Left ventricle myocardium superior (tissue), 1 donor: ENCODE results near the gene MYLK3. TPM values are rescaled to one million over a fixed set of nuclear protein-coding genes. Genes with fewer than 3 reads are reported as not detected.

ENCODE experiments used
- ATAC-seq: fragments of 200-7000 bp; cut with Tn5 transposase; one replicate; pipeline ENCODE4 v1.9.1; 2020; ENCODE audit warnings: mild to moderate bottlenecking, moderate library complexity
- DNase-seq: peaks from one replicate; pipeline ENCODE4 v3.0.0-alpha.2; 2020
- intact Hi-C: fragments of 100-400 bp; cut with micrococcal nuclease; formaldehyde crosslinking; loops from one replicate; pipeline ENCODE4 v1.11.0; 2022
- total RNA-seq: library from RNA; stranded (reverse); fragmentation: NEBNext Ultra II Directional; extraction: Animal tissue kit (Norgen Biotek cat#: 25700); gene quantifications from one replicate; pipeline ENCODE4 v1.2.1, GENCODE V29; 2021
- donor health status: DM: no; HTN: yes; CAD: no; lungs with severe emphysema.

Gene MYLK3
- total RNA-seq, 1 donor from 2014 or later = 274 TPM

DNA sequence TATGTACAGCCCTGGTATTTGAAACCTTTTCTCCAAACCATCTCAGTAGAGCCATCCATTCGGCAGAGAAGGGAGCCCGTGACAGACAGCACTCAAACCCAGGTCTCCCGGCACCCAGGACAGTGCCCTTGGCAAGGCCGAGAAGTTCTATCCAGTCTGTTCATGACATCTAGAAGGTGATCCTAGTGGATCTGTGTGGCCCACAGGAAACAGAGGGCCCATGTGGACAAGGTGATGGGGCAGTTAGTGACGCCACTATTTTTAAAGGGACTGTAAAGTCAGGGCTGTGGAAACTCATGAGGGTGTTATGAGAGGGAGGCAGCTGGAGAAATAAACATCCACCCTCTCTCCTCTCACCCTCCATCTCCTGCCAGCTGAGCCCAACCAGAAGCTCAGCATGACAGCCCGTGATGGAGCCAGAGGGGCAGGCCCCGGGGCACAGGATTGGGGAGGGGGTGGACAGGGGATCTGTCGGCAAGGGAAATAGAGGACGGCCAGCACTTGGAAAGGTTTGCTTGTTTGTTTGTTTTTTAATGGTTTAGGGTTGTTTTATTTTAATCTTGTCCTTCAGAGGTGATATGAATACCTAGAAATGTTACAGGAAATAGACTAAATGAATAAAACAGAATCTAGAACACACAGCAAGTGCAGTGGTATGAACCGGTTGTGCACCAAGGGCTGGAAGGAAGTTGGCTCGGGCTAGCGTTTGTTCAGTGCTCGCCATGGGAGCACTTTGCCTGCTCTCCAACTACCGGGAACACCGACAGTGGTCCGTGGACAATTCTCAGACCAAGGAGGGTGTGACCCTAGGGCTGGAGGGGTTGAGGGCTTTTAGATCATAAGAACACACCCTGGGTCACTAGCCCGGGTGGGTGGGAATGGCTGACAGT, 17.1 kb downstream of the MYLK3 start:
- peak; percentile 61 for ATAC-seq
- intact Hi-C loops = no loop called here
- DNase-seq = no peak

DNA sequence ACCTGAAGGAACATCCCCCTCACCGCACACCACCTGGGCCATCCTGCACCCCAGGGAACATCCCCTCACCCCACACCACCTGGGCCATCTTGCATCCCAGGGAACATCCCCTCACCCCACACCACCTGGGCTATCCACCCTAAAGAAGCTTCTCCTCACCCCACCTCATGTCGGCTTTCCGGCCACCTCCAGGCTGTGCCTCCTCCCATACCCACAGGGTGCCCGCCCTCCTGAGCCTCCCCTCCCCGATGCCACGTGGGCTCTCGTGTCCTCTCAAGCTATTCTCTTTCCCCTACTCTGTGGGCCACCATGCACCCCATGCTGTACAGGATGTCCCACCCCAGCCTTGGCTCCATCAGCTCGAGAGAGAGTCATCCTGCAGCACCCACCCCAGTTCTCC, 18.0 kb downstream of the MYLK3 start:
- DNase-seq = no peak
- intact Hi-C loops = no loop called here
- no peak for ATAC-seq

DNA sequence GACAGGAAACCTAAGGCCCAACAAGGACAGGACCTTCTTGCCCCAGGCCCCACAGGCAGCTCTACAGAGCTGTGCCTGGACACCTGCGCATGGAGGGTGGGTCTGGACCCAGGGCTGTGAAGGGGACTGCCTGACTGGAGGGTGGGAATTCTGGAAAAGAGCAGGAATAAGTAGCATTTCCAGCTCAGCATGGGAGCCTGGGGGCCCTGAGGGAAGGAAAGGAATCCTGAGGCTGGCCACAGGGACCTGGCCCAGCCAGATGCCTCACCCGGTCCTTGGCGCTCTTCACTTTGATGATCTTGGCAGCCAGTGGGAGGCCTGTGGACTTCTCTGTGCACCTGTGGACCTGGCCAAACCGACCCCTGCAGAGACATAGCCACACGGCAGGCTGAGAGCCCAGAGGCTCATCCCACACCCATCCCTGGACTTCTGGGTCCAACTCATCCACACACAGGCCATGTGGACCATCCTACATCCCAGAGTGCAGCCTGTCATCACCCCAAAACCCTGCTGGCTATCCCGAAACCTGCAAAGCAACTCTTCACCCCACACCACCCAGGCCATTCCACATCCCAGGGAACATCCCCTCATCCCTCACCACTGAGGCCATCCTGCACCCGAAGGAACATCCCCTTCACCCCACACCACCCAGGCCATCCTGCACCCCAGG, 18.7 kb downstream of the MYLK3 start:
- ATAC-seq (no peak), DNase-seq (no peak)
- intact Hi-C loops = no loop called here

GRCh38 chr16:46728806-46729205, 19.3 kb downstream of the MYLK3 start:
- intact Hi-C loops = no loop called here
- peak; percentile 9 for ATAC-seq
- no peak for DNase-seq

DNA sequence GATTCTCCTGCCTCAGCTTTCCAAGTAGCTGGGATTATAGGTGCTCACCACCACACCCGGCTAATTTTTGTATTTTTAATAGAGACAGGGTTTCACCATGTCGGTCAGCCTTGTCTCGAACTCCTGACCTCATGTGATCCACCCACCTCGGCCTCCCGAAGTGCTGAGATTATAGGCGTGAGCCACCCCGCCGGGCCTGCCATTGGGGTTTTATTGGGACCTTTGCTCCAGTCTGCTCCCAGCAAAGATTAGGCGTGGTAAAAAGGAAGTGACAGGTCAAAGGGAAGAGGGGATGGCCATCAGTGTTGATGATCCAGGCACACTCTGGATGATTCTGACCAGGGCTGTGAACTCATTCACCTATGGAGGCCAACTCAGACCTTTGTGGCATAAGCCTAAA, 20.5 kb downstream of the MYLK3 start:
- DNase-seq (no peak), ATAC-seq (no peak)

GRCh38 chr16:46727184-46727583, 21.0 kb downstream of the MYLK3 start:
- intact Hi-C loops = no loop called here
- no peak for DNase-seq
- no peak for ATAC-seq

More for the DNA sequence above, 20.5 kb downstream of the MYLK3 start:
- intact Hi-C loops = no loop called here

GRCh38 chr16:46721885-46722284, 26.3 kb downstream of the MYLK3 start:
- ATAC-seq (peak; percentile 38), DNase-seq (no peak)
- intact Hi-C loops = no loop called here

DNA sequence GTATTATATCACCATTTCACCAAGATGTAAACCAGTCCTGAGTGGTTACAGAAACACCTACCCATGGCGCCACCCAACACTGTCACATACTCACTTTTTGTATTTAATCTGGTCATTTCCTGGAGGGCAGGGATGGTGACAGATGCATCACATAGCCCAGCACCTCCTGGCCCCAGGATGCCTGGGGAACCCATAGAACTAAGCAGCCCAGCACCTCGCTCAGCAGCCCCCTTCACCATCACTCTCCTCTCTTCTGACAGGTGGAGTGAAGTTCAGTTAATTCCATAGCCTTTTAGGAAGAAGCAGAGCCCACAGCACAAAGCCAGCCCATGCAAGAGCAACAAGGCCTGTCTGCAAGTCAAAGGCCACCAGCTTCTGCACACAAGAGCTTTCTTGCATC, 27.5 kb downstream of the MYLK3 start:
- ATAC-seq (no peak), DNase-seq (no peak)
- intact Hi-C loops = no loop called here

DNA sequence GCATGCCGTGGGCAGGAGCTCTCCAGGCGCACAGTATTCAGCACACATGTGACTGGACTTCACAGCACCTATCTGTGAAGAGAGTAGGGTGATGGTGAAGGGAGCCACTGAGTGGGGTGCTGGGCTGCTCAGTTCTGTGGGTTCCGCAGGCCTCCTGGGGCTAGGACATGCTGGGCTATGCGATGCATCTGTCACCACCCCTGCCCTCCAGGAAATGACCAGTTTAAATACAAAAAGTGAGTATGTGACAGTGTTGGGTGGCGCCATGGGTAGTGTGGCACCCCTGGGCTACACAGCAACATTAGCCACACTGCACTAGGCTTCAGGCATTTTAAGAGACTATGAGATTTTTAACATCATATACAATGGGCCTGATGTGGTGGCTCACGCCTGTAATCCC, 28.6 kb downstream of the MYLK3 start:
- intact Hi-C loops = no loop called here
- DNase-seq (no peak), ATAC-seq (no peak)

DNA sequence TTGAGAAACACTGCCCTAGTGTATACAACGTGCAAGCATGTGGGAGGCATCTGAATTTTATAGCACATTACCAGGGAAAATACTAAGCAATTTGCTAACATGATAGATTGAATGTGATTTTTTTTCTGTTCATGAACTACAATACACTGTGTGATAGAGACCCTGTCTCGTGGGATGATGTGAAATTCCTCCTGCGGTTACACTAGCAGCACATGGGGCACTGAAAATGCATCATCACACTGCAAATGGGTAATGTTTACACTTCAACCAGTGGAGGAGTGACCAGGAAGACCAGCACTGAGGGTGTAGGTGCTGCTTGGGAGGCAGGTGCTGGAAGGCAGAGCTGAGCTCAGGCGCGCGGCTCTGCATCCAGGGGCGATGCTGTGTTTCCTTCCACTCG, 29.9 kb downstream of the MYLK3 start:
- DNase-seq = no peak
- ATAC-seq = no peak
- intact Hi-C loops = no loop called here

GRCh38 chr16:46717692-46718091, 30.5 kb downstream of the MYLK3 start:
- ATAC-seq (no peak), DNase-seq (no peak)
- intact Hi-C loops = no loop called here

- DNase-seq (peak; percentile 87), ATAC-seq (peak; percentile 82)
- intact Hi-C loops = no loop called here
Measured at GRCh38 chr16:46715769-46716305, 32.3 kb downstream of the MYLK3 start.

DNA sequence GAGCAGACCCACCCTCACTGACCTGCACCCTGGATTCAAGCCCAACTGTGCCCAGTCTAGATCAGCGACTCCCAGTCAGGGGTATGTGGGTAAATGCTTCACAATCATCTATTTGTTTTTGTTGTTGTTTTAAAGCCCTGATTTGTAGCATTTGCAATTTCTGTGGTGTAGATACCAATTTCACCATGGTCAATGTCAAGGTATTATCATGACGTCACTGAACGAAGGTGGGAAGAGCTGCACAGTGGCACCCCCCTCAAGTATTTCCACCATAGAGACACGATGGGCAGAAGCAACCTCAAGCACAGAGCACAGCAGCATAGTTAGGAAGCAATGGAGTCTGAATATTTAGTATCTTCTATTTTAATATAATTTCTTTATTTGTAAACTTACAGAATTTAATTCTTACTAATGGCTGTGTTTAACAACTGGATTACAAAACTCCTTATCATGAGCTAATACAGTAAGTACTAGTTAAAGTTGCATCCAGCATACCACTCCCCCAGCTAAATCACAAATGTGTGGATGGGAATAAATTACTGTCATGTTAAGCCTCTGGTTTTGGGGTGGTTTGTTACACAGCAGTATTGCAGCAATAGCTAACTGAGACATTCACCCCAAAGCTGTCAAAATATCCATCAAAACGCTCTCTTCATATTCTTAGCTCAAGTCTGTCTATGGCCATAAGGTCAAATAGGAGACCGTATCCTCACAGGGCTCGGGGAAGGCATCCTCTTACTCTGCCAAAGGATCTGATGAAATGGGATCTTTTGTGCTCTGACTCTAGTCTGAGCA, 33.1 kb downstream of the MYLK3 start:
- intact Hi-C loops = no loop called here
- DNase-seq (no peak), ATAC-seq (no peak)

DNA sequence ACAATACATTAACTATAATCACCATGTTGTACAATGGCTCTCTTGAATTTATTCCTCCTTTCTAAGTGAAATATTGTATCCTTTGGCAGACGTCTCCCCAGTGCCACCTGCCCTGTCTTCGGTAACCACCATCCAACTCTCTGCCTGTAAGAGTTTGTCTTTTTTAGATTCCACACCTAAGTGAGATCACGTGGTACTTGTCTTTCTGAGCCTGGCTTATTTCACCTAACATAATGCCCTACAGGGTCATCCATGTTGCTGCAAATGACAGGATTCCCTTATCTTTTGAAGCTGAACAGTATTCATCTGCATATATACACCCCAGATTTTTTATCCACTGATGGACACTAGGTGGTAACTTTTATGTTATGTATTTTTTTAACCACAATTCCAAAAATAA, 34.5 kb downstream of the MYLK3 start:
- intact Hi-C loops = no loop called here
- DNase-seq (no peak), ATAC-seq (no peak)

DNA sequence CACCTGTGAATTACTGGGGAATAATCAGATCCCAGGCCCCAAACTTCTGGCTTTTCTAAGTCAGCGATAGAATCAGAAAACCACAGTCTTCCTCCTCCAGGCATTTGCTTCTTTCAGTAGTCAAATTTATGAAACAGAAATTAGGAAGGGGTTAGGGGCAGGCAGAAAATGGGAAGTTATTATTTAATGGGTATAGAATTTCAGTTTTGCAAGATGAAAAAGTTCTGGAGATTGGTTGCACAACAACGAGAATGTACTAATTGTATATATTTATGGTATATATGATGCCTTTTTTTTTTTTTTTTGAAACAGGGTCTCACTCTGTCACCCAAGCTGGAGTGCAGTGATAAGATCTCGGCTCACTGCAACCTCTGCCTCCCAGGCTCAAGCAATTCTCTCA, 35.2 kb downstream of the MYLK3 start:
- DNase-seq (no peak), ATAC-seq (no peak)
- intact Hi-C loops = no loop called here

- DNase-seq = peak; percentile 85
- intact Hi-C loops = no loop called here
- ATAC-seq = peak; percentile 81
Measured at GRCh38 chr16:46711106-46712058, 36.8 kb downstream of the MYLK3 start.

- intact Hi-C loops = no loop called here
- no peak for DNase-seq
- ATAC-seq = no peak
Measured at GRCh38 chr16:46709469-46710005, 38.6 kb downstream of the MYLK3 start.

GRCh38 chr16:46706642-46707041, 41.5 kb downstream of the MYLK3 start:
- intact Hi-C loops = no loop called here
- no peak for ATAC-seq
- no peak for DNase-seq
